OCI-LY7 (cell line): ENCODE results near the gene DLGAP1. TPM values are rescaled to one million over a fixed set of nuclear protein-coding genes. Genes with fewer than 3 reads are reported as not detected.
"Not testable (repeated sequence)": the region's sequence is repeated elsewhere in the genome, so short reads cannot be mapped to it uniquely, and the experiment has no call there.

Experiments
- BruUV-seq: library from RNA; stranded (reverse); fragments of 400-500 nt; replicated peaks from 2 replicates; lab custom pipeline; 2021; lab: Mats Ljungman, UMichigan
- CTCF ChIA-PET: fragments of 300-600 bp; sonication (Branson Sonifier 250); formaldehyde crosslinking; loops from one replicate; lab custom pipeline; 2022; ENCODE audit warnings: antibody characterized with exemption; ENCODE audit not compliant: unreplicated experiment; lab: Charles Lee
- POLR2A ChIA-PET: fragments of 300-600 bp; sonication (Branson Sonifier 250); formaldehyde crosslinking; loops from one replicate; lab custom pipeline; 2022; ENCODE audit warnings: antibody characterized with exemption; lab: Charles Lee
- DNase-seq: peaks from one replicate; pipeline ENCODE4 v3.0.0-alpha.2; 2015; ENCODE audit warnings: low spot score
- H2AFZ ChIP-seq: fragments of 200-600 bp; sonication (generic), shearing (Covaris generic); 2 replicates; pipeline ENCODE4 v1.6.1; 2014; ENCODE audit warnings: mild to moderate bottlenecking, antibody characterized with exemption, low read length, moderate library complexity
- H3K27ac ChIP-seq: fragments of 200-600 bp; sonication (generic); 2 replicates; pipeline ENCODE4 v1.5.1; 2014; ENCODE audit warnings: mixed run types, low read depth, mild to moderate bottlenecking, moderate library complexity, low read length, inconsistent platforms; ENCODE audit not compliant: poor library complexity, severe bottlenecking
- H3K36me3 ChIP-seq: fragments of 200-600 bp; sonication (generic); 2 replicates; pipeline ENCODE4 v1.6.1; 2014; ENCODE audit warnings: mild to moderate bottlenecking, antibody characterized with exemption, low read length, moderate library complexity, mixed read lengths; ENCODE audit not compliant: insufficient read depth
- H3K4me1 ChIP-seq: fragments of 200-600 bp; sonication (generic); 2 replicates; pipeline ENCODE4 v1.5.1; 2014; ENCODE audit warnings: mild to moderate bottlenecking, low read length; ENCODE audit not compliant: insufficient read depth, poor library complexity, severe bottlenecking
- H3K4me2 ChIP-seq: fragments of 200-600 bp; sonication (generic); 2 replicates; pipeline ENCODE4 v1.6.1; 2014; ENCODE audit warnings: mild to moderate bottlenecking, low read length
- H3K4me3 ChIP-seq: fragments of 200-600 bp; sonication (generic); 2 replicates; pipeline ENCODE4 v1.5.1; 2014; ENCODE audit warnings: mild to moderate bottlenecking, low read depth, low read length; ENCODE audit not compliant: poor library complexity, severe bottlenecking
- H3K79me2 ChIP-seq: fragments of 200-600 bp; sonication (generic); 2 replicates; pipeline ENCODE4 v1.6.1; 2016; ENCODE audit warnings: low read depth, mild to moderate bottlenecking, low read length, moderate library complexity, mixed read lengths; ENCODE audit not compliant: insufficient read depth
- H3K9me2 ChIP-seq: fragments of 200-600 bp; sonication (generic); 2 replicates; pipeline ENCODE4 v1.6.1; 2016; ENCODE audit warnings: mild to moderate bottlenecking, low read length, mixed read lengths; ENCODE audit not compliant: insufficient read depth
- H3K9me3 ChIP-seq: fragments of 200-600 bp; sonication (generic); 2 replicates; pipeline ENCODE4 v1.6.1; 2014; ENCODE audit warnings: mild to moderate bottlenecking, mixed run types, low read length, mixed read lengths
- H4K20me1 ChIP-seq: fragments of 200-600 bp; sonication (generic); 2 replicates; pipeline ENCODE4 v1.6.1; 2014; ENCODE audit warnings: mild to moderate bottlenecking, antibody characterized with exemption, low read length, moderate library complexity, mixed read lengths; ENCODE audit not compliant: insufficient read depth
- CTCF ChIP-seq: fragments of 200-600 bp; sonication (generic); conservative IDR thresholded peaks from 2 replicates; pipeline ENCODE4 v1.5.1; 2014; ENCODE audit warnings: mild to moderate bottlenecking, antibody characterized with exemption, low read length, moderate library complexity, mixed read lengths
- EZH2phosphoT487 ChIP-seq: fragments of 200-600 bp; sonication (generic); IDR thresholded peaks from 2 replicates; pipeline ENCODE4 v1.6.1; 2018; ENCODE audit warnings: low read depth, borderline replicate concordance, mild to moderate bottlenecking, mixed run types, antibody characterized with exemption, low read length, moderate library complexity, mixed read lengths
- intact Hi-C: fragments of 100-400 bp; cut with micrococcal nuclease; formaldehyde crosslinking; loops from one replicate; pipeline ENCODE4 v1.10.0; 2022; ENCODE audit not compliant: unreplicated experiment
- total RNA-seq, 2 experiments: library from RNA; depleted of rRNA in 1 of 2; stranded (reverse); fragments of >200 nt in 1 of 2; shearing (Covaris generic) in 1 of 2; gene quantifications; 2 replicates each; pipeline ENCODE4 v1.2.3, GENCODE V29; 2014 to 2022

DLGAP1 gene
- total RNA-seq, 2 experiments from 2014 or later = 0.22 TPM; not detected in 1

GRCh38 chr18:4026542-4026941 lies 428.6 kb downstream of the DLGAP1 start:
- DNase-seq = no peak
- no peaks in the 10 kb centered on the region for H3K79me2 ChIP-seq
- no peak overlapping the region for H3K4me3 ChIP-seq
- TF ChIP-seq CTCF (no peak), EZH2phosphoT487 (no peak)
- no peak overlapping the region for H3K27ac ChIP-seq
- ChIA-PET CTCF (no interaction called here), POLR2A (no interaction called here)
- no TSS peak for BruUV-seq
- no peak overlapping the region for H3K4me2 ChIP-seq
- no peaks in the 10 kb centered on the region for H4K20me1 ChIP-seq
- no peaks in the 10 kb centered on the region for H3K36me3 ChIP-seq
- no peak overlapping the region for H2AFZ ChIP-seq
- H3K9me3 ChIP-seq = no peaks in the 10 kb centered on the region
- no peaks in the 10 kb centered on the region for H3K4me1 ChIP-seq
- H3K9me2 ChIP-seq = no peaks in the 10 kb centered on the region
- intact Hi-C loops = no loop called here

- Histone ChIP-seq H3K9me2 (no peaks in the 10 kb centered on the region), H3K4me1 (peaks cover 4% of the 10 kb centered on the region), H3K27ac (no peak overlapping the region), H3K9me3 (no peaks in the 10 kb centered on the region), H3K36me3 (no peaks in the 10 kb centered on the region), H4K20me1 (no peaks in the 10 kb centered on the region), H3K4me3 (no peak overlapping the region), H3K4me2 (no peak overlapping the region), H3K79me2 (no peaks in the 10 kb centered on the region), H2AFZ (0 out of 2 replicates have a peak overlapping the region, but pooled peaks have one; percentile 8)
- TF ChIP-seq CTCF = no peak
- no peak for TF ChIP-seq EZH2phosphoT487
- no peak for DNase-seq
- no TSS peak for BruUV-seq
- intact Hi-C loops = no loop called here
- CTCF ChIA-PET = no interaction called here
- POLR2A ChIA-PET = interaction anchor here (1.0 kb wide), 1 partner anchor 1477 kb away, joined by 3 read pairs; no protein-coding TSS in a partner anchor
Measured at GRCh38 chr18:4024702-4025101, 430.4 kb downstream of the DLGAP1 start.

- H3K27ac ChIP-seq, BruUV-seq, H3K4me1 ChIP-seq, H2AFZ ChIP-seq, H3K36me3 ChIP-seq, H3K9me3 ChIP-seq, H4K20me1 ChIP-seq, H3K4me2 ChIP-seq, H3K79me2 ChIP-seq, intact Hi-C loops, CTCF ChIA-PET, H3K4me3 ChIP-seq, H3K9me2 ChIP-seq, POLR2A ChIA-PET, DNase-seq: not testable (repeated sequence)
Measured at GRCh38 chr18:4022749-4023148, 432.4 kb downstream of the DLGAP1 start.
